Endothelial cell (in vitro differentiated cells): ENCODE measurements around the gene PTPN11. TPM values are rescaled to one million over a fixed set of nuclear protein-coding genes. Genes with fewer than 3 reads are reported as not detected.
"Not testable (repeated sequence)": the region's sequence is repeated elsewhere in the genome, so short reads cannot be mapped to it uniquely, and the experiment has no call there.

Source experiments
- DNase-seq: peaks from one replicate; pipeline ENCODE4 v3.0.0; 2021; ENCODE audit warnings: low spot score
- H3K27ac Mint-ChIP-seq: one replicate; pipeline ENCODE4 v1.8.0; 2021; ENCODE audit warnings: mixed read lengths, inconsistent platforms; ENCODE audit not compliant: unreplicated experiment
- H3K27me3 Mint-ChIP-seq: one replicate; pipeline ENCODE4 v1.8.0; 2021; ENCODE audit warnings: mild to moderate bottlenecking, moderate library complexity, mixed read lengths, inconsistent platforms; ENCODE audit not compliant: unreplicated experiment
- H3K36me3 Mint-ChIP-seq: one replicate; pipeline ENCODE4 v1.8.0; 2021; ENCODE audit warnings: mild to moderate bottlenecking, low read depth, mixed read lengths, inconsistent platforms; ENCODE audit not compliant: unreplicated experiment
- H3K4me1 Mint-ChIP-seq: one replicate; pipeline ENCODE4 v1.8.0; 2021; ENCODE audit warnings: mild to moderate bottlenecking, mixed read lengths, inconsistent platforms; ENCODE audit not compliant: unreplicated experiment
- H3K4me3 Mint-ChIP-seq: one replicate; pipeline ENCODE4 v1.8.0; 2021; ENCODE audit warnings: mild to moderate bottlenecking, mixed read lengths, inconsistent platforms; ENCODE audit not compliant: unreplicated experiment
- H3K9me3 Mint-ChIP-seq: one replicate; pipeline ENCODE4 v1.8.0; 2021; ENCODE audit warnings: mixed read lengths, inconsistent platforms; ENCODE audit not compliant: unreplicated experiment
- total RNA-seq: library from RNA; stranded (reverse); fragmentation: NEBNext Ultra II Directional; extraction: Animal tissue kit (Norgen Biotek cat#: 25700); gene quantifications from one replicate; pipeline ENCODE4 v1.2.1, GENCODE V29; 2021; ENCODE audit not compliant: unreplicated experiment
- TF ChIP-seq, protein P1 (sequence below): fragments of 200-600 bp; sonication (generic); IDR thresholded peaks from one replicate; pipeline ENCODE4 v1.5.0; 2021; ENCODE audit warnings: antibody characterized with exemption; ENCODE audit not compliant: unreplicated experiment

PTPN11 gene
- total RNA-seq, 1 donor from 2014 or later, result 97.8 TPM

DNA sequence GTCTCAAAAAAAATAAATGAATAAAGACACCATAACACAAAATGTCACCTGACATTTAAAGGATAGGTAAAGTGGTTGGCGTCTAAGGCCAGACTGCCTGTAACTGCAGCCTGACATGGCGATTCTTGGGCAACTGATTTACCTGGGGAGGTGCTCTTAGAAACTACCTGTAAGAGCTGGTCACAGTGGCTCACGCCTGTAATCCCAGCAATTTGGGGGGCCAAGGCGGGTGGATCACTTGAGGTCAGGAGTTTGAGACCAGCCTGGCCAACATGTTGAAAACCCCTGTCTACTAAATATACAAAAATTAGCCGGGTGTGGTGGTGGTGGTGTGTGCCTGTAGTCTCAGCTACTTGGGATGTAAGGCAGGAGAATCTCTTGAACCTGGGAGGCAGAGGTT is 17.7 kb upstream of the PTPN11 start:
- Mint-ChIP-seq H3K36me3 (peaks cover 12% of the 10 kb centered on the region), H3K27ac (no peak overlapping the region), H3K27me3 (no peaks in the 10 kb centered on the region), H3K4me1 (no peaks in the 10 kb centered on the region), H3K9me3 (no peaks in the 10 kb centered on the region), H3K4me3 (no peak overlapping the region)
- TF ChIP-seq, protein P1, sequence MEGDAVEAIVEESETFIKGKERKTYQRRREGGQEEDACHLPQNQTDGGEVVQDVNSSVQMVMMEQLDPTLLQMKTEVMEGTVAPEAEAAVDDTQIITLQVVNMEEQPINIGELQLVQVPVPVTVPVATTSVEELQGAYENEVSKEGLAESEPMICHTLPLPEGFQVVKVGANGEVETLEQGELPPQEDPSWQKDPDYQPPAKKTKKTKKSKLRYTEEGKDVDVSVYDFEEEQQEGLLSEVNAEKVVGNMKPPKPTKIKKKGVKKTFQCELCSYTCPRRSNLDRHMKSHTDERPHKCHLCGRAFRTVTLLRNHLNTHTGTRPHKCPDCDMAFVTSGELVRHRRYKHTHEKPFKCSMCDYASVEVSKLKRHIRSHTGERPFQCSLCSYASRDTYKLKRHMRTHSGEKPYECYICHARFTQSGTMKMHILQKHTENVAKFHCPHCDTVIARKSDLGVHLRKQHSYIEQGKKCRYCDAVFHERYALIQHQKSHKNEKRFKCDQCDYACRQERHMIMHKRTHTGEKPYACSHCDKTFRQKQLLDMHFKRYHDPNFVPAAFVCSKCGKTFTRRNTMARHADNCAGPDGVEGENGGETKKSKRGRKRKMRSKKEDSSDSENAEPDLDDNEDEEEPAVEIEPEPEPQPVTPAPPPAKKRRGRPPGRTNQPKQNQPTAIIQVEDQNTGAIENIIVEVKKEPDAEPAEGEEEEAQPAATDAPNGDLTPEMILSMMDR, result no peak
- no peak for DNase-seq

DNA sequence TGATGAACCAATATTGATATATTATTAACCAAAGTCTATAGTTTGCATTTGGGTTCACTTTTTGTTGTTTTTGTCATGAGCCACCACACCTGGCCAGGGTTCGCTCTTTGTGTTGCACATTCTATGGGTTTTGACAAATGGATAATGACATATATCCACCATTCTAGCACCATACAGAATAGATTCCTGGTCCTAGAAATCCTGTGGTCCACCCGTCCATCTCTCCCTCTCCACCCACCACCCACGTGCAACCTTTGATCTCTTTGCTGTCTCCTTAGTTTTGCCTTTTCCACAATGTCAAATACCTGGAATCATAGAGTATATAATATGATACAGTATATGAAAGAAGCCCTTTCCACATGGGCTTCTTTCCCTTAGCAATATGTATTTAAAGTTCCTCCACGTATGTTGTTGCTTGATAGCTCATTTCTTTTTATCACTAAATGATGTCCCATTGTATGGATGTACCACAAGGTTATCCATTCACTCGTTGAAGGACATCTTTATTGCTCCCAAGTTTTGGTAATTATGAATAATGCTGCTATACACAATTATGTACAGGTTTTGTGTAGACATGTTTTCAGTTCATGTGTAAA is 16.7 kb upstream of the PTPN11 start:
- Mint-ChIP-seq H3K4me3 (no peak overlapping the region), H3K4me1 (no peaks in the 10 kb centered on the region), H3K27ac (no peak overlapping the region), H3K36me3 (peaks cover 14% of the 10 kb centered on the region), H3K9me3 (no peaks in the 10 kb centered on the region), H3K27me3 (no peaks in the 10 kb centered on the region)
- TF ChIP-seq, protein P1, result no peak
- no peak for DNase-seq

- no peak for DNase-seq
- no peaks in the 10 kb centered on the region for H3K9me3 Mint-ChIP-seq
- TF ChIP-seq, protein P1, result no peak
- peak overlapping the region; percentile 100 for H3K4me3 Mint-ChIP-seq
- H3K27ac Mint-ChIP-seq, result peak overlapping the region; percentile 67
- peaks cover 14% of the 10 kb centered on the region for H3K4me1 Mint-ChIP-seq
- no peaks in the 10 kb centered on the region for H3K27me3 Mint-ChIP-seq
- peaks cover 24% of the 10 kb centered on the region for H3K36me3 Mint-ChIP-seq
These were observed 11.9 kb upstream of the PTPN11 start for GRCh38 chr12:112406519-112407488.

- Mint-ChIP-seq H3K4me1 (peaks cover 14% of the 10 kb centered on the region), H3K36me3 (peaks cover 24% of the 10 kb centered on the region)
- not testable (repeated sequence) for DNase-seq
These were observed 11.1 kb upstream of the PTPN11 start for GRCh38 chr12:112407683-112408082.

DNA sequence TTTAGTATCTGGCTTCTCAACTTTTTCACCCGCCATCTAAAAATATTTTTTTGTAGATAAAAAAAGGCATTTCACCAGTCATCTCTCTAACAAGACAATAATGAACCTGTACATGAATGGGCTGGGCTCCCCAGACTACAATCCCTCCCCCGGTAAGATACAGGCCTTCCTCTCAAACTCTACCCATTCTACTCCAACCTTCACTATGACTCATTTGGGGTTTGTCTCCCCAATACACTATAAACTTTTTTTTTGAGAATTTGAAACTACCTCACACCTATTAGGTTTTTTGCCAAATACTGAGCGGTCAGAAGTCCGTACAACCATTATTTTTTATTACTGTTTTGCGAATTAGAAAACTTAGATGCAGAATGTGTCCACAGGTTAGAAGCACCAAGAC is 10.1 kb upstream of the PTPN11 start:
- Mint-ChIP-seq H3K4me3 (peak overlapping the region; percentile 100), H3K27ac (peak overlapping the region; percentile 98), H3K9me3 (no peaks in the 10 kb centered on the region), H3K36me3 (peaks cover 24% of the 10 kb centered on the region), H3K4me1 (peaks cover 14% of the 10 kb centered on the region), H3K27me3 (no peaks in the 10 kb centered on the region)
- TF ChIP-seq, protein P1, result no peak
- DNase-seq, result no peak

More at GRCh38 chr12:112407683-112408082, 11.1 kb upstream of the PTPN11 start:
- H3K9me3 Mint-ChIP-seq, H3K27ac Mint-ChIP-seq, H3K27me3 Mint-ChIP-seq: not testable (repeated sequence)
- peak overlapping the region; percentile 100 for H3K4me3 Mint-ChIP-seq
